Dermis microvascular lymphatic vessel endothelial cell (primary cell): ENCODE data around the gene SAMSN1. TPM values are rescaled to one million over a fixed set of nuclear protein-coding genes. Genes with fewer than 3 reads are reported as not detected.
"Not testable (repeated sequence)": the region's sequence is repeated elsewhere in the genome, so short reads cannot be mapped to it uniquely, and the experiment has no call there.

ENCODE experiments used
- DNase-seq, 2 donors: peaks; one replicate each; pipeline versions ENCODE4 v3.0.0 to v3.0.0-alpha.2; 2010; ENCODE audit warnings: low read depth in 2 of 2
- total RNA-seq: library from RNA; depleted of rRNA; stranded (reverse); fragments of >200 nt; gene quantifications from 2 replicates; pipeline ENCODE4 v1.2.1, GENCODE V29; 2014

The SAMSN1 gene
- total RNA-seq, 1 donor from 2014 or later, result 0.26 TPM

GRCh38 chr21:14566894-14567293 lies 20.8 kb upstream of the SAMSN1 start:
- DNase-seq, result no peak

DNA sequence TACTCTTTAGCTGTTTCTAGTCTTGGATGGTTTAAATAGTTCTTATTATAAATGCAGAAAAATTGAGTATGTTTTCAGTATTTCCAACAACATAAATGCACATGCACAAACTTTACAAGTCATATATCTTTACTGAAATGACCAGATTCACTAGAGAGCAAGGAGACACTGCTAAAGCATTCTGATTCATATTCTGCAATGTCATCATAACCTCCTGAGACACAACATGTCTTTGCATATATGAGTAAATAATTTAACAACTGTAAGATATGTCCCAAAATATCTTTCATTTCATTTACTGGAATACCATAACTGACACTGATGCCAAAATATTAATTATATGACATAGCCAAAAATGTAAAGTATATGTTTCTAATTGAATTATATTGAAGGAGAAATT lies 16.8 kb upstream of the SAMSN1 start:
- no peak for DNase-seq

- DNase-seq, result no peak
Measured at GRCh38 chr21:14560555-14560954, 14.4 kb upstream of the SAMSN1 start.

DNA sequence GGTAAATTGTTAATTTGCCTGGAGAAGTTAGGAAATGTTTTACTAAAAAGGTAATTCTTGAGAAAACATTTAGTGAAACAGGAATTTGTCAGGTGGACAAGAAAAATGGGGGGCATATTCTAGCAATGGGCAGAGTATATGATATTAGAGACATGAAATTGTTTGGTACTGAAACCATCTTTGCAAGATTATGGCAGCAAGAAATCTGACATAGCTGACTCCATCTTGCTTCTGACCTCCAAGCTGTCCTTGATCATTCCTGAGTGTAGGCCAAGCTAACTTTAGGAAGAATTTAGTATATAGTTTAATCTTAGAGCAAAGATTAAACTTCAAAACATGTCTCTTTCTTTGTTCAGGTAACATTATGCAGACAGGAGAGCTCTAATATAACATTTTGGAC lies 14.0 kb upstream of the SAMSN1 start:
- DNase-seq, result no peak

DNA sequence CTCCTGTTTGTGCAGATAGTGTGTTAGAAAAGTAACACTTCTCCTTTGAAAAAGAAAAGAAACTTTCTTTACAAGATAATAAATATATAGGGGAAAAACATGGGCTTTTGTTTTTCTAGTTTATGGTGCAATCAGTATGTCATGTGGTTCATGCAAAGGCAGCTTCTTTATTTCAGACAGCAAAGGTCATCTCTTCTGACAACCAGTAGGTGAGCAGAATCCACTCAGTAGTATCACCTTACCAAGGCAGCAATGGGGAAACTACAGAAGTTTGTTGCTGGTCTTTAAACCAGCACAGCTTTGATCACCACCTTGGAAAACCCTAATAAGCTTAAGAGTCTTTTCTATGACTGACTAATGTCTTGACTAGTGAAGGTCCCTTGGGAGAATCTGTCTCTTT lies 13.0 kb upstream of the SAMSN1 start:
- no peak for DNase-seq

DNA sequence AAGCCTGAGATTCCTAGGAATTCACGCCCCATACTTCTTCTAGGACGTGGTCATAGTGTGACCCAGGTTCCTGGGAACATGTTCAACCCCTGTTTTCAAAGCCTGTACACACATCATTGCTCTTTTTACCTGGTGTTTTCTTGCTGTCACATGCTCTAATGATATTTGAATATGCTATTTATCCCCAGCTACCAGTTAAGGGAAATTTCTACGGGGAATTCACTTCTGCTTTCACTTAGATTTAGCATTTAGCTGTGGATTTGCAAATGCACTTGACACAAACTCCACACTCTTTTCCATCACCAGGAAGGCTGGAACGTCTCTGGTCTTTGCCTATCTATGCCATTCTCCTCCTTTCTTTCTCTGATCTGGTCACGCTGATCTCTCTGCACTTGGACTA lies 11.3 kb upstream of the SAMSN1 start:
- DNase-seq, result no peak

DNA sequence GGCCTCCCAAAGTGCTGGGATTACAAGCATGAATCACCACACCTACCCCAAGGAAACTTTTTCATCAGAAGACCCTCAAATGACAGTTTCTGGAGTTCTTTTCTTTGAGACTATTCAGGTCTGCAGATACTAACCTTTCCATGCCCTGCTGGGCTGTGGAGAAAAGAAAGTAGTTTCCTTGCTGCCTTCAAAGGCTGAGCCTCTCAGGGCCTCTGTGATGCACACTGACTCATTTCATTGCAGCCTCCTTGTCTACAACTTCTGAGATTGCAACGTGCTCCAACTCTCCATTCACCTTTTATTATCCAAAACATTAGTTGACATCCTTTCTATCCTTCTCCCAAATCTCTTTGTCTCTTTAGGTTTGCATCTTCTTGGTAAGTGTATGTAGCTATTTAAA lies 8.8 kb upstream of the SAMSN1 start:
- DNase-seq, result no peak

- no peak for DNase-seq
Measured at GRCh38 chr21:14553422-14553821, 7.3 kb upstream of the SAMSN1 start.

DNA sequence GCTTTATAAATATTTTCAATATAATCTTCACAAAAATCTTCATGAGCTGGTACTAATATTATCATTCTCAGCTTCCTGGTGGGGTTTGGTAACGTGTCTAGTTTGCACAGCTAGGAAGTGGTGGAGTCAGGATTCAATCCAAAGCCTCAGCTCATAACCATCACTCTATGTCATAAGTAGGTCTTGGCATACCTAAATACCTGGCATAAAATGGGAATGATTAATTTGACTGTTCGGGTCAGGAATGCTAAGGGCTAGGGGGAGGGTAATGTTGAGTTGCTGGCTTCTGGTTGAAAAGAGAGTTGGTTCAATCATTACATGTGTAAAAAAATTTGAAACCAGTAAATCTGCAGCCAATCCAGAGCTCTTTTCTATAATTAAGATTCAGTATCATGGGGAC lies 5.6 kb upstream of the SAMSN1 start:
- DNase-seq, result no peak

DNA sequence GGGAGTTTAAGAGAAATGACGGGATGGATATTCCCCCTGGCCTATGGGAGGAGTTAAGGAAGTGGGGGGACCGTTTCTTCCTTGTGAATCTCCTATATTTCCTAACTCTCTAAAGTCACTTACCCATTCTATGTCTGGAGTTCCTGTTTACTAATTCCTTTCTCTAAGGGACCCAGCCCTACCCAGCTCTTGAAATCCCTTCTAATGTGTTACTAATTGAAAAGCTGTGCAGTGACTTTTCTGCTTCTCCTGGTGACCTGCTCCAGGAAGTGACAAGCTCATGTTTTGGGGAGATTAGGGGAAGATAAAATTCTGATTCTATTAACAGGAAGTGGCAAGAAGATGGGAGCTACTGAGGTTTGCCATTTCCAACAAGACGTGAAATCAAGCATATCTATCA lies 4.0 kb upstream of the SAMSN1 start:
- DNase-seq, result no peak

- no peak for DNase-seq
Measured at GRCh38 chr21:14548779-14549178, 2.7 kb upstream of the SAMSN1 start.

DNA sequence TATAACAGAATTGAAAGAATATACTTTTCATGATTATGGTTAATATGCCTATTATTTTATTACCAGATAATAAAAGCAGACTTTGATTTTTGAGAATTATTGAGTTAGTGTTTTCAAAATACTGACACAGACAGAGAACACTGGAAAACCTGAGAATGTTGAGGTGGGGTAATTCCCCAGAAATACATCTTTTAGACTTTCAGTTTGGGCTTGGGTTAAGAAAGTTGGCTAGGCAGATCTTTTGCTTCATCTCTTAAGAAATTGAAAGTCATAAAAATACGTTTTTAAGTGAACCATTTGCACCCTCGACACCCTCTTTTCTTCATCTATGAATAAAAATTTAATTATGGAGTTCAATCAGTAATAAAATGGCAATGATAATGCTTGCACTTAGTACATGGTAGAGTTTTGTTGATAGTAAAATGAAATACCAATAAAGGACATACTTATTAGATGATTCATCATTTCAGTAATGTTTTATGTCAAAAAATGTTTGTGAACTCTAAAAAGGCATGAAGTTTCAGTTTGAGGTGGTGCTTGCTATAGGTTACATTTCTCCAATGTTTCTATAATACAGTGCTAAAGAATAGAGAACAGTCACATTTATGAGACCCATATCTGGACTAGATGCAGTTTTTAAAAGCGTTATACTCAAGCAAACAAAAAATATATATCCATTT lies 1.9 kb upstream of the SAMSN1 start:
- no peak for DNase-seq

DNA sequence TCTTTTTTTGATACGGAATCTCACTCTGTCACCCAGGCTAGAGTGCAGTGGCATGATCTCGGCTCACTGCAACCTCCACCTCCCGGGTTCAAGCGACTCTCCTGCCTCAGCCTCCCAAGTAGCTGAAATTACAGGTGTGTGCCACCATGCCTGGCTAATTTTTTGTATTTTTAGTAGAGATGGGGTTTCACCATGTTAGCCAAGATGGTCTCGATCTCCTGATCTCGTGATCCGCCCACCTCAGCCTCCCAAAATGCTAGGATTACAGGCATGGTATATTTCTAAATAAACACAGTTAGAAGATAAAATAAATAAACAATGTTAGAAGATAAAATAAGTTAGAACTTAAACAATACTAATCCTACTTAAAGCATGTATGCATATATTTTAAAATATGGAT lies 604 bp upstream of the SAMSN1 start:
- DNase-seq, result not testable (repeated sequence)

GRCh38 chr21:14543983-14544382 lies 2.1 kb downstream of the SAMSN1 start:
- DNase-seq, result no peak

GRCh38 chr21:14542638-14543037 lies 3.5 kb downstream of the SAMSN1 start:
- no peak for DNase-seq

DNA sequence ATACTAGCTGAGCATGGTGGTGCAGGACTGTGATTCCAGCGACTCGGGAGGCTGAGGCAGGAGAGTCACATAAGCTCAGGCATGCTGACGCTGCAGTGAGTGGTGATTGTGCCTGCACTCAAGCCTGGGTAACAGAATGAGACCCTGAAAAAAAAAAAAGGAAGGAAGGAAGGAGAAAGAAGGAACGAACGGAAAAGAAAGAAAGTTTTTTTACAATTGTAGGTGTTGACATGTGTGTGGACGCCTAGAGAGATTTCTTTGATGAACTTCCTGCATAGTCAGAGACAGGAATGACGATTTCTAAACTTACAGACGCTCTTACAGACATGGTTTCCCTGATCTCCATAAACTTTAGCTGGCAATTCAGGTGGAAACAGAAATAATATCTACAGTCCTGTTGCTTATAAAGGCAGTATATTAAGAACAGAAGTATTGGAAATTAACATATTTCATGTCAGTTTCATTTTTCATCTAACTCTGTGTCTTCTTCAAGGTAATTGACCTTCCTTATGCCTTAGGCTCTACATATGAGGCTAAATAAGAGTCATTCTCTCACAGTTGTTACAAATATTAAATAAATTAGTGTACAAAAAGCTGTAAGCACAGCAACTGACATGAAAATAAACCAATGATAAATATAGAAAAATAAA lies 4.1 kb downstream of the SAMSN1 start:
- peak in 1 of 2 donors; percentile 8 for DNase-seq

- no peak for DNase-seq
Measured at GRCh38 chr21:14538483-14538882, 7.6 kb downstream of the SAMSN1 start.

DNA sequence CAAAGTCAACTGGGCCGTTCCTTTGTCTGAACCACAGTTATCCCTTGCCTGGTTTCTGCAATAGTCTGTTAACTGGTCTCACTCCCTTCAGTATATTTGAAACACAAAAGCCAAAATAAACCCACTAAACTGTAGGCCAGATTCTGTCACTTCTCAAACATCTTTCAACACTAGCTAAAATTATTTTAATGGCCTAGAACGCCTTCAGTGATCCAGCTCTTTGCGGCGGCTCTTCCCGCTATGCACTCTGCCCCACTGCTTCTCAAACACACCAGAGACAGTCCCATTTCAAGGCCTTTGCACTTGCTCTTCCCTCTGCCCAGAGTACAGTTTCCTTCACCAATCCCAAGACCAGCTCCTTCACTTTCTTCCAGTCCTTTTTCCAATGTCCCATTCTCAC lies 9.2 kb downstream of the SAMSN1 start:
- no peak for DNase-seq

GRCh38 chr21:14535702-14536101 lies 10.4 kb downstream of the SAMSN1 start:
- DNase-seq, result no peak

- DNase-seq, result peak in 1 of 2 donors; percentile 29
Measured at GRCh38 chr21:14533499-14534428, 12.4 kb downstream of the SAMSN1 start.

- no peak for DNase-seq
Measured at GRCh38 chr21:14531757-14532316, 14.3 kb downstream of the SAMSN1 start.

DNA sequence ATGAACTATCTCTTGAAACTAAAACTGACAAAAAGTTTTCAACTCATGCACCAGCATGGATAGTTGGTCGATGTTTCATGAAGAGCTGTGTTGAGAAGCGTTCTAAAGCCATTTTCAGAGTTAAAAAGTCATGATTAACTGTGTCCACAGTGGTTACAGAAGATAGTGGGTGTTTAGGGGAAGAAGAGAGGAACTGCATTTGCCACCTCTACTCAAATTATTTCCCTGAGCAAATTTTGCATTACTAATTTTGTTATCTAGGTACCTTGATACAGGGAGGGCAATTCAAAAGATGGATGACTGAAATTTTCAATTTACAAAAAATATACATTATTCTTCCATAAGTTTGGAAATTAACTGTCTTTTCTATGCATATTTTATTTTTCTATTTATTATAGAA lies 15.5 kb downstream of the SAMSN1 start:
- DNase-seq, result no peak
